HEK293T (cell line): ENCODE data around the gene FAM131C.
A peak's percentile ranks its signal among the peaks of the same experiment; 100 is the strongest.
"Not testable (repeated sequence)": the region's sequence is repeated elsewhere in the genome, so short reads cannot be mapped to it uniquely, and the experiment has no call there.

Experiments used
- CTCF ChIA-PET: fragments of 350-600 bp; formaldehyde crosslinking; extraction: SDS; loops from one replicate; lab custom pipeline; 2021; ENCODE audit warnings: antibody characterized with exemption, inconsistent platforms; lab: Yijun Ruan, JAX
- POLR2A ChIA-PET: fragments of 350-600 bp; formaldehyde crosslinking; extraction: SDS; loops from one replicate; lab custom pipeline; 2020; ENCODE audit warnings: antibody characterized with exemption, inconsistent platforms; lab: Yijun Ruan, JAX
- DNase-seq: peaks from one replicate; pipeline ENCODE4 v3.0.0; 2012; ENCODE audit warnings: mixed read lengths; ENCODE audit errors: extremely low spot score
- ARNT ChIP-seq: fragments of 450-650 bp; IDR thresholded peaks from 2 replicates; pipeline ENCODE4 v1.6.1; 2017; ENCODE audit warnings: mild to moderate bottlenecking
- BHLHE40 ChIP-seq: fragments of 450-650 bp; IDR thresholded peaks from 2 replicates; pipeline ENCODE4 v1.6.1; 2016; ENCODE audit warnings: mild to moderate bottlenecking, moderate library complexity, borderline replicate concordance
- CTBP1 ChIP-seq: fragments of 450-650 bp; IDR thresholded peaks from 2 replicates; pipeline ENCODE4 v1.6.1; 2016; ENCODE audit warnings: borderline replicate concordance
- ELF4 ChIP-seq: fragments of 450-650 bp; IDR thresholded peaks from 2 replicates; pipeline ENCODE4 v1.6.1; 2017; ENCODE audit warnings: antibody characterized with exemption
- FOXA1 ChIP-seq: fragments of 450-650 bp; IDR thresholded peaks from 2 replicates; pipeline ENCODE4 v1.6.1; 2016; ENCODE audit warnings: mild to moderate bottlenecking
- FOXK2 ChIP-seq: fragments of 450-650 bp; IDR thresholded peaks from 2 replicates; pipeline ENCODE4 v1.6.1; 2016; ENCODE audit warnings: mild to moderate bottlenecking
- FOXM1 ChIP-seq: fragments of 450-650 bp; IDR thresholded peaks from 2 replicates; pipeline ENCODE4 v1.6.1; 2017; ENCODE audit warnings: mild to moderate bottlenecking, borderline replicate concordance
- HDGF ChIP-seq: fragments of 450-650 bp; IDR thresholded peaks from 2 replicates; pipeline ENCODE4 v1.6.1; 2017; ENCODE audit warnings: antibody characterized with exemption, borderline replicate concordance
- L3MBTL2 ChIP-seq: fragments of 450-650 bp; conservative IDR thresholded peaks from 2 replicates; pipeline ENCODE4 v1.6.1; 2016; ENCODE audit warnings: mild to moderate bottlenecking
- LEF1 ChIP-seq: fragments of 450-650 bp; IDR thresholded peaks from 2 replicates; pipeline ENCODE4 v1.6.1; 2017; ENCODE audit warnings: mild to moderate bottlenecking, borderline replicate concordance
- NFRKB ChIP-seq: fragments of 450-650 bp; IDR thresholded peaks from 2 replicates; pipeline ENCODE4 v1.6.1; 2016; ENCODE audit warnings: mild to moderate bottlenecking, moderate library complexity
- SP1 ChIP-seq: fragments of 450-650 bp; IDR thresholded peaks from 2 replicates; pipeline ENCODE4 v1.6.1; 2017
- SUZ12 ChIP-seq: fragments of 450-650 bp; IDR thresholded peaks from 2 replicates; pipeline ENCODE4 v1.6.1; 2016; ENCODE audit warnings: mild to moderate bottlenecking
- TARDBP ChIP-seq: fragments of 450-650 bp; IDR thresholded peaks from 2 replicates; pipeline ENCODE4 v1.6.1; 2016
- ZNF384 ChIP-seq: fragments of 450-650 bp; IDR thresholded peaks from 2 replicates; pipeline ENCODE4 v1.6.1; 2016
- TF ChIP-seq, protein P1 (sequence below): fragments of 450-650 bp; IDR thresholded peaks from 2 replicates; pipeline ENCODE4 v1.6.1; 2016

The FAM131C gene

DNA sequence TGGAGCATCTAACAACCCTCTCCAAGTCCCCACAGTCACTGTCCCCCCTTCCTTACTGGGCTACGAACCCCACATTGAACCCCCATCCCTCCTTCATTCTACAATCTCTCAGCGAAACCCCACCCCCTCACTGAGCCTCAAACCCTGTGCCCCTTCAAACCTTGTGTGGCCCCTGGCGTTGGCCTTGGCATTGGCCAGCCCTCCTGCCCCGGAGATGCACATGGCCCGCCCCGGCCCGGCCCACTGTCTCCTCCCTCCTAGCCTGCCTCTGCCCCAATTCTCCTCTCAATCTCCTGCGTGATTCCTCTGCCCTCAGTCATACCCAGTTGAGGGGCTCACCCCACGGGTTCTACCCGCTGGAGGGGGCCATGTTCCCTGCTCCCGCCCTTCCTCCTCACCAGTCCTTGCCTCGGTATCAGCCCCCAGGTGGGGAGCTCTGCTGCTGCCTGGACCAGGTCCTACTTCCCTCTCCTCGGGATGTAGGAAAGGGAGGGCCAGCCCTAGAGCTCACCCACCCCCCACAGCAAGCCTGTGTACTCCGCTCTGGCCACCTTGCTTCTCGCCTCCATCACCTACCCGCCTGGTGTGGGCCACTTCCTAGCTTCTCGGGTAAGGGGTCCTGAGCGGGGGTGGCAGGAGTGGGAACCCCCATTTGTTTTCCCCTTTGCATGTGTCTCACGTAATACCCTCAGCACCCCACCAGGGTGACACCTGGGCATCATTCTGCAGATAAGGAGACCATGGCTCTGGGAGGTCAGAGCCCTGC lies 45.0 kb downstream of the FAM131C start:
- no peak for TF ChIP-seq FOXA1
- TF ChIP-seq L3MBTL2, result no peak
- TF ChIP-seq SP1, result no peak
- no peak for TF ChIP-seq ELF4
- no peak for TF ChIP-seq LEF1
- no peak for TF ChIP-seq FOXK2
- TF ChIP-seq SUZ12, result no peak
- no peak for TF ChIP-seq NFRKB
- no peak for TF ChIP-seq BHLHE40
- TF ChIP-seq ARNT, result no peak
- TF ChIP-seq FOXM1, result no peak
- TF ChIP-seq, protein P1, sequence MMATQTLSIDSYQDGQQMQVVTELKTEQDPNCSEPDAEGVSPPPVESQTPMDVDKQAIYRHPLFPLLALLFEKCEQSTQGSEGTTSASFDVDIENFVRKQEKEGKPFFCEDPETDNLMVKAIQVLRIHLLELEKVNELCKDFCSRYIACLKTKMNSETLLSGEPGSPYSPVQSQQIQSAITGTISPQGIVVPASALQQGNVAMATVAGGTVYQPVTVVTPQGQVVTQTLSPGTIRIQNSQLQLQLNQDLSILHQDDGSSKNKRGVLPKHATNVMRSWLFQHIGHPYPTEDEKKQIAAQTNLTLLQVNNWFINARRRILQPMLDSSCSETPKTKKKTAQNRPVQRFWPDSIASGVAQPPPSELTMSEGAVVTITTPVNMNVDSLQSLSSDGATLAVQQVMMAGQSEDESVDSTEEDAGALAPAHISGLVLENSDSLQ, result no peak
- TF ChIP-seq HDGF, result no peak
- ChIA-PET CTCF (no interaction called here), POLR2A (no interaction called here)
- no peak for DNase-seq

DNA sequence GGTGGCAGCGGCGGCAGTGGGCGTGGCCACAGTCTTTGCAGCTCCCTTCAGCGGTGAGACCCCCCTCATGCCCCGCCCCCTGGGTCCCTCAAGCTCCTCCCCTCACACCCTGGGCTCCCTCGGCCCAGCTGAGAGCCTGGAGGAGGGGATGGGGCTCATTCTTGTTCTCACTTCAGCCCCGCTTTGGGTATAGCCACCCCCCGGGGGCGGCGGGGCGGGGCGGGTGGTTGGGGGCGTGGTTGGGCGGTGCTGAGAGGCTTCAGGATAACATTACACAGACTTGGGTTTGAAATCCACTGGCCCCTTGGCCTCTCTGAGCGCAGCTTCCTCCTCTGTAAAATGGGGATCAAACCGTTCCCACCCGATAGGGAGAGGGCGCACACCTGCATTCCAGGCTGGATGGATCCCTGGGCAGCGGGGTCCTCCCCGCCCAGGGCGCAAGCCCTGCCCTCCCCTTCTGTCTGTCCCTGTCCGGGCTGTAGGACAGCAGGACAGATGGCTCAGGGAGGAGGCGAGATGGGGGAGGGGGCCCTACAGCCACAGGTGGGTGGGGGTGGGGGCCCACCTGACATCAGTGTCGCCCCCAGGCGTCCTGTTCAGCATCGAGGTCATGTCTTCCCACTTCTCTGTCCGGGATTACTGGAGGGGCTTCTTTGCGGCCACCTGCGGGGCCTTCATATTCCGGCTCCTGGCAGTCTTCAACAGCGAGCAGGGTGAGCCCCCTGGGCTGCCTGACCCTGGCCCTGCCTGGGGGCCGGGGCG lies 46.5 kb downstream of the FAM131C start:
- ChIA-PET CTCF (interaction anchor here (0.5 to 0.9 kb wide), 2 partner anchors 9 to 336 kb away, joined by 3 to 4 read pairs; partner anchors contain the start of gene HSPB7), POLR2A (no interaction called here)
- TF ChIP-seq NFRKB, result no peak
- TF ChIP-seq SP1, result no peak
- DNase-seq, result peak; percentile 42

DNA sequence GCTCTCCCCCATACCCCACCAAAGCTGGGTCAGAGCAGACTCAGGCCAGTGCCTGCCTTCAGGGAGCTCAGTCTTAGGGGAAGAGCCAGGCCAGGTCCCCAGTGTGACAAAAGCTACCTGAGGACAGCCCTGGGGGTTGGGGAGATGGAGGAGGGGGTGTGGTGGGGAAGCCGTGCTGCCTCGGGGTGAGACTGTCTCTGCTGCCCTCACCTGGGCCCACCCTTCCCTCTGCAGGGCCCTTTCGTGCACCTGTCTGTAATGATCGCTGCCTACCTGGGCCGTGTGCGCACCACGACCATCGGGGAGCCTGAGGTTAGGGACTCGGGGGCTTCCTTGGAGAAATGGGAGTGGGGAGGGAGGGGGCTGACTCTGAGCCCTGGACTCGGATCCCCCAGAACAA lies 47.1 kb downstream of the FAM131C start:
- DNase-seq, POLR2A ChIA-PET: not testable (repeated sequence)
- CTCF ChIA-PET, result interaction anchor here (0.5 to 0.9 kb wide), 2 partner anchors 8 to 337 kb away, joined by 3 to 4 read pairs; partner anchors contain the start of gene HSPB7

GRCh38 chr1:16023050-16023653 lies 50.3 kb downstream of the FAM131C start:
- DNase-seq, result no peak
- ChIA-PET CTCF (no interaction called here), POLR2A (no interaction called here)
- TF ChIP-seq FOXM1, result no peak
- TF ChIP-seq L3MBTL2, result no peak
- no peak for TF ChIP-seq BHLHE40

DNA sequence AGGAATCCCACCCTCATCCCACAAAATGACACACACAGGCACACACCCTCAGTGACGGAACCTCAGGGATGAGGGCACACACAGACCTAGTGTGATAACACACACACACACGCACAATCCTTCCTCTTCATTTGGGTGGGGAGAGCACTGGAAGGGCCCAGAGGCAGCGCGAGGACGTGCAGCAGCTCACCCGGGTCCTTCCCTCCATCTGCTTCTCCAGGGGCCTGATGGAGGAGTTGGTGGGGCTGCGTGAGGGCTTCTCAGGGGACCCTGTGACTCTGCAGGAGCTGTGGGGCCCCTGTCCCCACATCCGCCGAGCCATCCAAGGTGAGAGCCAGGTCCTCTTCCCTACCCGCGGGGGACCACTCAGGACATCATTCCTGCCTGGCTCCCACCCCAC lies 51.1 kb downstream of the FAM131C start:
- TF ChIP-seq SP1 (no peak), L3MBTL2 (no peak), TARDBP (no peak), FOXM1 (no peak), NFRKB (no peak), LEF1 (no peak), CTBP1 (no peak), ZNF384 (no peak)
- POLR2A ChIA-PET, result no interaction called here
- CTCF ChIA-PET, result no interaction called here

DNA sequence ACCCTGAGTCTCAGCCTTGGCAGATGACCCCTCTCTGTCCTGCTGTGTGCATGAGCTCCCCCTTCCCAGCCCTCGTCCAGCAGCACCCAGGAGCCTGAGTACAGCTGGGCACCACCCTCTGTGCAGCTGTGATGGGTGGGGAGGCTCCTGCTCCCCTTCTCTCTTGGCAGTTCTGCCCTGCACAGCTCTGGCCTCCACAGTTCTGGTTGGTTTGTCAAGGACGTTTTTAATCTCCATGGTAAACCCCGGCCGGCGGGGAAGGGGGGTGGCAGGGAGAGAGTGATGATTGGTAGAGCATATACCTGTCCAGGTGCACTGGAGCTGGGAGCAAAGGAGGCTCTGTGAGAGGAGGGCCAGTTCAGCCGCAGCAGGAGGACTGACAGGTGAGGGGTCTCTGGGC lies 51.8 kb downstream of the FAM131C start, which contains the start of gene CLCNKA:
Gene CLCNKA, plus strand, starts transcription at position 356 of the 400 bp plus-strand sequence. CDS start 584 bp downstream, outside the sequence.
- no peak for DNase-seq
- POLR2A ChIA-PET, result no interaction called here
- TF ChIP-seq NFRKB (no peak), ZNF384 (no peak), HDGF (no peak), SP1 (no peak), L3MBTL2 (no peak), TARDBP (no peak), SUZ12 (no peak)
- CTCF ChIA-PET, result no interaction called here

More for the DNA sequence above, 51.1 kb downstream of the FAM131C start:
- no peak for DNase-seq

DNA sequence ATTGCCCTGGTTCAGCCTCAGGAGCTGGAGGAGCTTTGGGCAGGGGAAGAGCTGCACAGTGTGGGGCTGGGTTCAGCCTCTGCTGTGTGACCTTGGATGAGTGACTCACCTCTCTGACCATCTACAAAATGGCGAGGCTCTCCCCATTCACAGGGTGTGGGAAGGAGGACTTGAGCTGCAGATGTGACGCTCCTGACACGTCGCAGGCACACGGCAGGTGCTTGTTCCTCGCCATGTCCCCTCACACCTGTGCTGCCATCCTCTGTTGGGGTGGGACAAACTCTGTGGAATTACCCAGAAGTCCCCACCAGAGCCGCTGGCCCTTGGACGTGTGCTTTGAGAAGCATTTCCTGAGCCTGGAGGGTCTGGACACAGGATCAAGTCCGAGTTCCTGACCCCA lies 52.6 kb downstream of the FAM131C start:
- POLR2A ChIA-PET, CTCF ChIA-PET, DNase-seq: not testable (repeated sequence)

DNA sequence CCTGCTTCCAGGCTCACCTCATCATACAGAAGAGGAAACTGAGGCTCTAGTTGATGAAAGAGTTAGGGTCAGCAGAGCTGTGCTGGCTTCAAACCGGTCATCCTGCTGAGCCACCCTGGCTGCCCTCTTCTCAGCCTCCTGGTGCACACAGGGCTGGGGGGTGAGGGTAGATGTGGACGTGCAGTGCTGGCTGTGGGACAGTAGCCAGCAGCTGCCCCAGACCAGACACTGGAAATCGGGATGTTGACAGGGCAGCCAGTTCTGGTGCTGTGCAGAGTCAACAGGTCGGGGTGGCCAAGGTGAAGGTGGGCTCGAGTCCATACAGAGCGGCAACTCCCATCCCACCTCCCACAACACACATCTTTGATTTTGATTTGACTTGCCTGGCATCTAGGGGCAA lies 53.1 kb downstream of the FAM131C start:
- POLR2A ChIA-PET, result no interaction called here
- TF ChIP-seq TARDBP, result no peak
- no peak for TF ChIP-seq LEF1
- TF ChIP-seq L3MBTL2, result no peak
- no peak for TF ChIP-seq NFRKB
- TF ChIP-seq ARNT, result no peak
- no peak for TF ChIP-seq FOXA1
- TF ChIP-seq FOXM1, result no peak
- no peak for TF ChIP-seq CTBP1
- TF ChIP-seq, protein P1, result no peak
- no peak for TF ChIP-seq SP1
- CTCF ChIA-PET, result interaction anchor here (0.7 to 1.0 kb wide), 2 partner anchors 10 to 18 kb away, joined by 3 read pairs; no protein-coding TSS in a partner anchor
- no peak for DNase-seq
